ENCODE results near the gene DDX42. TPM values are rescaled to one million over a fixed set of nuclear protein-coding genes. Genes with fewer than 3 reads are reported as not detected.

Gene DDX42
- total RNA-seq, 1 donor from 2014 or later, result 185 TPM

Other genes starting within 250 kb of the DDX42 start
- gene DCAF7, start 223.7 kb upstream of the DDX42 start, total RNA-seq, result 79.6 TPM
- gene TACO1, start 173.3 kb upstream of the DDX42 start, total RNA-seq, result 17.5 TPM
- gene MAP3K3, start 151.8 kb upstream of the DDX42 start, total RNA-seq, result 32.3 TPM
- 13.8 TPM for gene LIMD2, start 74.0 kb upstream of the DDX42 start, total RNA-seq
- gene STRADA, start 32.4 kb upstream of the DDX42 start, total RNA-seq, result 58.6 TPM
- gene CCDC47, start 573 bp upstream of the DDX42 start, total RNA-seq, result 94.9 TPM
- gene PSMC5, start 53.3 kb downstream of the DDX42 start, total RNA-seq, result 121 TPM
- 56.7 TPM for gene FTSJ3, start 53.5 kb downstream of the DDX42 start, total RNA-seq
- 90.6 TPM for gene SMARCD2, start 68.5 kb downstream of the DDX42 start, total RNA-seq
- gene CSH2, start 99.5 kb downstream of the DDX42 start, total RNA-seq, result not detected
- gene GH2, start 107.8 kb downstream of the DDX42 start, total RNA-seq, result not detected
- not detected for gene CSH1, start 122.4 kb downstream of the DDX42 start, total RNA-seq
- not detected for gene CSHL1, start 137.1 kb downstream of the DDX42 start, total RNA-seq
- gene GH1, start 144.7 kb downstream of the DDX42 start, total RNA-seq, result not detected
- gene CD79B, start 158.2 kb downstream of the DDX42 start, total RNA-seq, result 12.5 TPM
- gene SCN4A, start 198.7 kb downstream of the DDX42 start, total RNA-seq, result 2.2 TPM
- 3.5 TPM for gene PRR29, start 224.2 kb downstream of the DDX42 start, total RNA-seq
- gene ICAM2, start 246.5 kb downstream of the DDX42 start, total RNA-seq, result 39.0 TPM